Uterus (tissue), 2 donors: ENCODE results near the gene NRTN.
"Not testable (repeated sequence)": the region's sequence is repeated elsewhere in the genome, so short reads cannot be mapped to it uniquely, and the experiment has no call there.

Source experiments
- POLR2A ChIP-seq, 2 donors: fragments of 450-650 bp; IDR thresholded peaks; one replicate each; pipeline ENCODE4 v1.6.1; 2016; ENCODE audit warnings: antibody characterized with exemption in 2 of 2, mild to moderate bottlenecking in 1 of 2, moderate library complexity in 1 of 2
- TF ChIP-seq, protein P1 (sequence below), 4 experiments: fragments of 200-600 bp in 2 of 4; fragments of 450-650 bp in 2 of 4; sonication (generic) in 2 of 4; IDR thresholded peaks; one replicate each; pipeline ENCODE4 v1.5.1; 2016 to 2019; ENCODE audit warnings: antibody characterized with exemption in 4 of 4, mild to moderate bottlenecking in 2 of 4, moderate library complexity in 1 of 4

DNA sequence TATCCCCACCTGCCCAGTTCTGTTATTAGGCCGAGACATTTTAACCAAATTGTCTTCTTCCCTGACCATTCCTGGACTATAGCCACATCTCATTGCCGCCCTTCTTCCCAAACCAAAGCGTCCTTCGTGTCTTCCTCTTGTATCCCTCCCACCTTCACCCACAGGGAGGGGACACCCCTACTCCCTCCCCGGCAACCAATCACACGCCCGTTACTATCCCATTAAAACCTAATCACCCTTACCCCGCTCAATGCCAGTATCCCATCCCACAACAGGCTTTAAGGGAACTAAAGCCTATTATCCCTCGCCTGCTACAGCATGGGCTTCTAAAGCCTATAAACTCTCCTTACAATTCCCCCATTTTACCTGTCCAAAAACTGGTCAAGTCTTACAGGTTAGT, 50.3 kb downstream of the NRTN start:
- TF ChIP-seq, protein P1, sequence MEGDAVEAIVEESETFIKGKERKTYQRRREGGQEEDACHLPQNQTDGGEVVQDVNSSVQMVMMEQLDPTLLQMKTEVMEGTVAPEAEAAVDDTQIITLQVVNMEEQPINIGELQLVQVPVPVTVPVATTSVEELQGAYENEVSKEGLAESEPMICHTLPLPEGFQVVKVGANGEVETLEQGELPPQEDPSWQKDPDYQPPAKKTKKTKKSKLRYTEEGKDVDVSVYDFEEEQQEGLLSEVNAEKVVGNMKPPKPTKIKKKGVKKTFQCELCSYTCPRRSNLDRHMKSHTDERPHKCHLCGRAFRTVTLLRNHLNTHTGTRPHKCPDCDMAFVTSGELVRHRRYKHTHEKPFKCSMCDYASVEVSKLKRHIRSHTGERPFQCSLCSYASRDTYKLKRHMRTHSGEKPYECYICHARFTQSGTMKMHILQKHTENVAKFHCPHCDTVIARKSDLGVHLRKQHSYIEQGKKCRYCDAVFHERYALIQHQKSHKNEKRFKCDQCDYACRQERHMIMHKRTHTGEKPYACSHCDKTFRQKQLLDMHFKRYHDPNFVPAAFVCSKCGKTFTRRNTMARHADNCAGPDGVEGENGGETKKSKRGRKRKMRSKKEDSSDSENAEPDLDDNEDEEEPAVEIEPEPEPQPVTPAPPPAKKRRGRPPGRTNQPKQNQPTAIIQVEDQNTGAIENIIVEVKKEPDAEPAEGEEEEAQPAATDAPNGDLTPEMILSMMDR (IDR thresholded peaks at IDR 0.05) = not testable (repeated sequence)
- TF ChIP-seq POLR2A (IDR thresholded peaks at IDR 0.05) = not testable (repeated sequence)
